PC-3 (cell line): ENCODE results near the gene ACYP2.

ENCODE experiments used
- CTCF ChIP-seq: fragments of 300-600 bp; sonication (generic); conservative IDR thresholded peaks from 2 replicates; pipeline ENCODE4 v1.5.1; 2017; ENCODE audit warnings: antibody characterized with exemption, low read depth, mild to moderate bottlenecking, low read length
- EZH2phosphoT487 ChIP-seq: fragments of 300-600 bp; sonication (generic); IDR thresholded peaks from 2 replicates; pipeline ENCODE4 v1.6.1; 2018; ENCODE audit warnings: mild to moderate bottlenecking, antibody characterized with exemption, low read length, borderline replicate concordance

DNA sequence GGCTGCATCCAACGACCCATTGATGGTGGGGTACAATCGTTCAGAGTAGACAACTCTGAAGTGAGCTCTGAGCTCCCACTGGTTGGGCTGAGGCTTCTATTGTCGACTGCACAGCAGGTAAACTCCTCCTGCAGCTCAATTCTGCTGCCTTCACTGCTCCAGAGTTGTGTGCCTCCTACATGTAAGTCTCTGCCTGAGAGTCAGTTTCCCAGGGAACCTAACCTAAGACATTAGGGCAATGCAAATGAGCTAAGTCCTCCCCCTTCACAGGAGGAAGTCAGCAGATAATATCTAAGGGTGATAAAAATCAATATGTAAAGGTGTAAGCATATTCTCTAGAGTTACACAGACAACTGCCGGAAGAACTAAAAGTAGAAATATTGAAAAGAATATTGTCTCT lies 22.5 kb upstream of the ACYP2 start:
- no peak for TF ChIP-seq CTCF
- TF ChIP-seq EZH2phosphoT487 = no peak
